ENCODE results near the gene KLHDC8B.
"Not testable (repeated sequence)": the region's sequence is repeated elsewhere in the genome, so short reads cannot be mapped to it uniquely, and the experiment has no call there.

GRCh38 chr3:49217108-49217507, 45.7 kb downstream of the KLHDC8B start:
- TF ChIP-seq, protein P1, sequence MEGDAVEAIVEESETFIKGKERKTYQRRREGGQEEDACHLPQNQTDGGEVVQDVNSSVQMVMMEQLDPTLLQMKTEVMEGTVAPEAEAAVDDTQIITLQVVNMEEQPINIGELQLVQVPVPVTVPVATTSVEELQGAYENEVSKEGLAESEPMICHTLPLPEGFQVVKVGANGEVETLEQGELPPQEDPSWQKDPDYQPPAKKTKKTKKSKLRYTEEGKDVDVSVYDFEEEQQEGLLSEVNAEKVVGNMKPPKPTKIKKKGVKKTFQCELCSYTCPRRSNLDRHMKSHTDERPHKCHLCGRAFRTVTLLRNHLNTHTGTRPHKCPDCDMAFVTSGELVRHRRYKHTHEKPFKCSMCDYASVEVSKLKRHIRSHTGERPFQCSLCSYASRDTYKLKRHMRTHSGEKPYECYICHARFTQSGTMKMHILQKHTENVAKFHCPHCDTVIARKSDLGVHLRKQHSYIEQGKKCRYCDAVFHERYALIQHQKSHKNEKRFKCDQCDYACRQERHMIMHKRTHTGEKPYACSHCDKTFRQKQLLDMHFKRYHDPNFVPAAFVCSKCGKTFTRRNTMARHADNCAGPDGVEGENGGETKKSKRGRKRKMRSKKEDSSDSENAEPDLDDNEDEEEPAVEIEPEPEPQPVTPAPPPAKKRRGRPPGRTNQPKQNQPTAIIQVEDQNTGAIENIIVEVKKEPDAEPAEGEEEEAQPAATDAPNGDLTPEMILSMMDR (IDR thresholded peaks at IDR 0.05) = not testable (repeated sequence)
- TF ChIP-seq POLR2A (IDR thresholded peaks at IDR 0.05) = not testable (repeated sequence)
